Cardiac muscle cell (in vitro differentiated cells and primary cell): ENCODE results near the gene CACNG4. TPM values are rescaled to one million over a fixed set of nuclear protein-coding genes. Genes with fewer than 3 reads are reported as not detected.

Source experiments
- DNase-seq, 2 donors: peaks; one replicate each; pipeline versions ENCODE4 v3.0.0 to v3.0.0-alpha.2; 2010 to 2017; ENCODE audit warnings: low read depth in 1 of 2, low spot score in 1 of 2
- H3K27ac ChIP-seq: fragments of 200-600 bp; sonication (generic); 2 replicates; pipeline ENCODE4 v1.5.1; 2016
- H3K27me3 ChIP-seq: fragments of 200-600 bp; sonication (generic); 2 replicates; pipeline ENCODE4 v1.6.0; 2016; ENCODE audit warnings: control low read depth
- H3K36me3 ChIP-seq: fragments of 200-600 bp; sonication (generic); 2 replicates; pipeline ENCODE4 v1.5.1; 2016; ENCODE audit warnings: control low read depth
- H3K4me1 ChIP-seq: fragments of 200-600 bp; sonication (generic); 2 replicates; pipeline ENCODE4 v1.8.1; 2017; ENCODE audit warnings: low read depth, mild to moderate bottlenecking, mixed run types
- H3K4me3 ChIP-seq: fragments of 200-600 bp; sonication (generic); 2 replicates; pipeline ENCODE4 v1.5.1; 2016; ENCODE audit warnings: mild to moderate bottlenecking
- H3K9me3 ChIP-seq: fragments of 200-600 bp; sonication (generic); 2 replicates; pipeline ENCODE4 v1.5.1; 2017; ENCODE audit warnings: low read depth, mild to moderate bottlenecking, control low read depth
- CTCF ChIP-seq: IDR thresholded peaks from 2 replicates; pipeline ENCODE4 v1.5.1; 2012; ENCODE audit warnings: low read depth, mild to moderate bottlenecking, low read length
- polyA plus RNA-seq: library from polyadenylated mRNA; unstranded; fragments of >200 nt; fragmentation: Nextera tagmentation; extraction: Ambion mirVana; gene quantifications from 2 replicates; pipeline ENCODE4 v1.2.1, GENCODE V29; 2016
- total RNA-seq: library from RNA; depleted of rRNA; stranded (reverse); fragments of >200 nt; gene quantifications from 2 replicates; pipeline ENCODE4 v1.2.3, GENCODE V29; 2016

The CACNG4 gene
- total and polyA plus RNA-seq, 2 experiments from 2014 or later: 1.2 TPM

DNA sequence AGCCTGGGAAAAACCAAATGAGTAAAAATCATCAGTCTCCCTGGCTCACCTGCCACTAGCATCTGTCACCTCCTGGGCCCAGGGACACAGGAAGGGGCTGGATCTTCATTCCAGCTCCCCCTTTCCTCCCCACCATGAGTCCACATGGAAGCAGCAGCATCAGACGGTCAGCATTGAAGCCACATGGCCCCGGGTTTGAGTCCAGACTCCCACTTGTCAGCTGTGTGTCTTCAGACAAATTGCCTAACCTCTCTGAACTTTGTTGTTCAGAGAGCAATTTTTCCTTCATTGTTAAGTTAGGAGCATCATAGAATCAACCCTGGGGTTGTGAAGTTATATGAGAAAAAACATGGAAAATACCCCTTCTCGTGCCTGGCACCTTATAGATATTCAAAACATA, 10.7 kb downstream of the CACNG4 start:
- TF ChIP-seq CTCF: no peak
- no peaks in the 10 kb centered on the region for H3K27me3 ChIP-seq

GRCh38 chr17:66975614-66976378, 11.3 kb downstream of the CACNG4 start:
- H3K27me3 ChIP-seq: no peaks in the 10 kb centered on the region
- no peak for DNase-seq
- H3K27ac ChIP-seq: no peak overlapping the region
- TF ChIP-seq CTCF: peak; percentile 9
- no peaks in the 10 kb centered on the region for H3K36me3 ChIP-seq
- no peaks in the 10 kb centered on the region for H3K4me1 ChIP-seq
- H3K9me3 ChIP-seq: no peaks in the 10 kb centered on the region
- H3K4me3 ChIP-seq: no peak overlapping the region

More for the DNA sequence above, 10.7 kb downstream of the CACNG4 start:
- H3K9me3 ChIP-seq: no peaks in the 10 kb centered on the region
- H3K4me3 ChIP-seq: no peak overlapping the region
- no peak overlapping the region for H3K27ac ChIP-seq
- DNase-seq: no peak
- H3K36me3 ChIP-seq: no peaks in the 10 kb centered on the region
- peaks cover 2% of the 10 kb centered on the region for H3K4me1 ChIP-seq

- no peak overlapping the region for H3K4me3 ChIP-seq
- H3K9me3 ChIP-seq: no peaks in the 10 kb centered on the region
- H3K27me3 ChIP-seq: no peaks in the 10 kb centered on the region
- H3K27ac ChIP-seq: no peak overlapping the region
- H3K36me3 ChIP-seq: no peaks in the 10 kb centered on the region
- no peak for DNase-seq
- TF ChIP-seq CTCF: no peak
- H3K4me1 ChIP-seq: no peaks in the 10 kb centered on the region
Observed at GRCh38 chr17:66976379-66976663, 11.8 kb downstream of the CACNG4 start.

- Histone ChIP-seq H3K27ac (no peak overlapping the region), H3K9me3 (no peaks in the 10 kb centered on the region), H3K36me3 (no peaks in the 10 kb centered on the region), H3K4me1 (no peaks in the 10 kb centered on the region), H3K4me3 (no peak overlapping the region), H3K27me3 (no peaks in the 10 kb centered on the region)
- TF ChIP-seq CTCF: no peak
- peak in 1 of 2 donors; percentile 25 for DNase-seq
Observed at GRCh38 chr17:66976781-66977201, 12.3 kb downstream of the CACNG4 start.

DNA sequence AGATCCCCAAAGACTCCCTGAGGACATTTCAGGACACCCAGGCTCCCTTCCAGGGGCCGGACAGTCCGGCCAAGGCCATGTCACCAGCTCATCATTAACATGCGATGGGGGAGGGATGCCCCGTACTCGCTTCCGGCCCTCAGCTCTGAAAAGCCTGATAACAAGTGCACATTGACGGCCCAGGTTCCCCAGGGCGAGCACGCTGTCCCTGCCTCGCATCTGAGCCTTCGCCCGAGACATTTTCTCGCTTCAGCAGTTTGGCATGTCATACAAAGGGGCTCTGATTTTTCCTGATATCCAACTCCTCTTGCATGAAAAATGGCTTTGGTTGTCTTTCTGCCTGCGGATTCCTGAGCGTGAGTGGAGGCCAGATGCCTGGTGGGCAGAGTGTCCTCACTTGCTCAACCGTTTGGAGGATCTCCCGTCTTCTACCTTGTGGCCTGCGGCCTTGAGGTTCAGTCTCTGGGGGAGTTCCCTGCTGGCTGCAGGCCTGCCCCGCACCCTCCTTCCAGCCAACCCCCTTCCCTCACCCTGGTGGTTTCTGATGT, 14.1 kb downstream of the CACNG4 start:
- DNase-seq: peak in 1 of 2 donors; percentile 64
- no peaks in the 10 kb centered on the region for H3K27me3 ChIP-seq
- H3K4me1 ChIP-seq: no peaks in the 10 kb centered on the region
- no peaks in the 10 kb centered on the region for H3K9me3 ChIP-seq
- no peaks in the 10 kb centered on the region for H3K36me3 ChIP-seq
- no peak overlapping the region for H3K27ac ChIP-seq
- TF ChIP-seq CTCF: no peak
- no peak overlapping the region for H3K4me3 ChIP-seq
